HepG2 (cell line): ENCODE measurements around the gene RNPEPL1. TPM values are rescaled to one million over a fixed set of nuclear protein-coding genes. Genes with fewer than 3 reads are reported as not detected.

Experiments used
- AHDC1 ChIP-seq: sonication (generic); formaldehyde crosslinking; IDR thresholded peaks from 2 replicates; pipeline ENCODE4 v1.5.1; 2020; ENCODE audit warnings: mild to moderate bottlenecking, missing genetic modification reagents, borderline replicate concordance
- CCDC6 ChIP-seq: sonication (generic); formaldehyde crosslinking; IDR thresholded peaks from 2 replicates; pipeline ENCODE4 v1.8.1; 2022; ENCODE audit warnings: mild to moderate bottlenecking, missing genetic modification reagents, moderate library complexity
- CREBL2 ChIP-seq: sonication (generic); formaldehyde crosslinking; IDR thresholded peaks from 2 replicates; pipeline ENCODE4 v1.8.1; 2023; ENCODE audit warnings: missing genetic modification reagents, mild to moderate bottlenecking, borderline replicate concordance
- FOXJ3 ChIP-seq: sonication (generic); formaldehyde crosslinking; IDR thresholded peaks from 2 replicates; pipeline ENCODE4 v1.4.0; 2020; ENCODE audit warnings: missing genetic modification reagents, mild to moderate bottlenecking, borderline replicate concordance
- KDM6A ChIP-seq: IDR thresholded peaks from 2 replicates; pipeline ENCODE4 v1.6.1; 2016; ENCODE audit warnings: low read depth
- MXD3 ChIP-seq: IDR thresholded peaks from 2 replicates; pipeline ENCODE4 v1.6.1; 2016; ENCODE audit warnings: mild to moderate bottlenecking, missing biosample characterization, missing genetic modification reagents
- RARG ChIP-seq: sonication (generic); formaldehyde crosslinking; IDR thresholded peaks from 2 replicates; pipeline ENCODE4 v1.4.0; 2020; ENCODE audit warnings: low read depth, mild to moderate bottlenecking, missing genetic modification reagents
- SOX5 ChIP-seq: IDR thresholded peaks from 2 replicates; pipeline ENCODE4 v1.6.1; 2016; ENCODE audit warnings: borderline replicate concordance
- THAP7 ChIP-seq: sonication (generic); formaldehyde crosslinking; IDR thresholded peaks from 2 replicates; pipeline ENCODE4 v1.8.1; 2023; ENCODE audit warnings: mild to moderate bottlenecking, missing genetic modification reagents
- XRCC5 ChIP-seq: fragments of 200-400 bp; formaldehyde crosslinking; optimal IDR thresholded peaks from 2 replicates; pipeline ENCODE3; 2017; ENCODE audit warnings: mild to moderate bottlenecking, low read length
- YEATS2 ChIP-seq: sonication (generic); formaldehyde crosslinking; IDR thresholded peaks from 2 replicates; pipeline ENCODE4 v1.4.0; 2020; ENCODE audit warnings: missing genetic modification reagents, borderline replicate concordance
- ZFAT ChIP-seq: sonication (generic); formaldehyde crosslinking; conservative IDR thresholded peaks from 2 replicates; pipeline ENCODE4 v1.8.1; 2023; ENCODE audit warnings: missing genetic modification reagents, inconsistent platforms
- ZHX1 ChIP-seq: sonication (generic); formaldehyde crosslinking; IDR thresholded peaks from 2 replicates; pipeline ENCODE4 v1.8.1; 2022; ENCODE audit warnings: low read depth, mild to moderate bottlenecking, missing genetic modification reagents
- ZNF234 ChIP-seq: sonication (generic); formaldehyde crosslinking; conservative IDR thresholded peaks from 2 replicates; pipeline ENCODE4 v1.5.1; 2020; ENCODE audit warnings: mild to moderate bottlenecking, missing genetic modification reagents
- ZNF350 ChIP-seq: sonication (generic); formaldehyde crosslinking; IDR thresholded peaks from 2 replicates; pipeline ENCODE4 v1.4.0; 2020; ENCODE audit warnings: mild to moderate bottlenecking, low read depth, missing genetic modification reagents, borderline replicate concordance
- ZNF543 ChIP-seq: sonication (generic); formaldehyde crosslinking; IDR thresholded peaks from 2 replicates; pipeline ENCODE4 v1.4.0; 2020; ENCODE audit warnings: mild to moderate bottlenecking, missing genetic modification reagents
- ZNF772 ChIP-seq: sonication (generic); formaldehyde crosslinking; IDR thresholded peaks from 2 replicates; pipeline ENCODE4 v1.5.0; 2020; ENCODE audit warnings: mild to moderate bottlenecking, missing genetic modification reagents
- polyA plus RNA-seq, 8 experiments: library from polyadenylated mRNA; depleted of rRNA in 3 of 8; stranded (reverse) in 7 of 8; unstranded in 1 of 8; fragments of >200 nt; fragmentation: Illumina TruSeq in 4 of 8; extraction: Trizol in 4 of 8; gene quantifications; 2 replicates each; pipeline versions ENCODE4 v1.2.1 to v1.2.3, GENCODE V29; 2011 to 2016; ENCODE audit warnings: low read depth in 4 of 8, missing spikeins in 1 of 8, mixed read lengths in 1 of 8; ENCODE audit not compliant: insufficient read depth in 1 of 8
- total RNA-seq, 5 experiments: library from RNA; depleted of rRNA; stranded (reverse); fragments of >200 nt; fragmentation: Illumina TruSeq; extraction: Trizol; gene quantifications; 2 replicates each; pipeline ENCODE4 v1.2.3, GENCODE V29; 2016; ENCODE audit warnings: low read depth in 1 of 5

The RNPEPL1 gene
- total and polyA plus RNA-seq, 2 of the 13 experiments (the other 11 are each of a cell fraction or from before 2014, with no cell fraction given) = 13.0 to 18.0 TPM

- TF ChIP-seq ZNF772 (CRISPR knock-in tag) (0 out of 2 replicates have a peak, but pooled peaks have one; percentile 33), CREBL2 (CRISPR knock-in tag) (peak; percentile 22; the same call in 1 of the 2 replicates), FOXJ3 (no peak), ZHX1 (CRISPR knock-in tag) (peak; percentile 6; the same call in 1 of the 2 replicates), ZNF350 (CRISPR knock-in tag) (peak; percentile 35; the same call in 1 of the 2 replicates), KDM6A (CRISPR knock-in tag) (no peak), MXD3 (CRISPR knock-in tag) (0 out of 2 replicates have a peak, but pooled peaks have one; percentile 16), XRCC5 (peak; percentile 23), YEATS2 (CRISPR knock-in tag) (no peak), ZNF234 (CRISPR knock-in tag) (no peak), SOX5 (peak; percentile 15; the same call in 1 of the 2 replicates), RARG (CRISPR knock-in tag) (0 out of 2 replicates have a peak, but pooled peaks have one; percentile 1), ZFAT (CRISPR knock-in tag) (no peak), CCDC6 (CRISPR knock-in tag) (peak; percentile 90; the same call in 1 of the 2 replicates), ZNF543 (CRISPR knock-in tag) (0 out of 2 replicates have a peak, but pooled peaks have one; percentile 58), AHDC1 (CRISPR knock-in tag) (no peak), THAP7 (CRISPR knock-in tag) (0 out of 2 replicates have a peak, but pooled peaks have one; percentile 51)
Measured at GRCh38 chr2:240586919-240587800, 18.9 kb downstream of the RNPEPL1 start (continued).
